ENCODE data around the gene CD9.

CD9 gene

GRCh38 chr12:6234906-6235305 lies 34.7 kb downstream of the CD9 start:
- no peak for DNase-seq (ENCODE audit: low spot score)
- no peak for TF ChIP-seq CTCF (IDR thresholded peaks at IDR 0.05; ENCODE audit: extremely low read depth, missing control alignments)

GRCh38 chr12:6235499-6235898 lies 35.3 kb downstream of the CD9 start:
- no peak for DNase-seq (ENCODE audit: low spot score)
- no peak for TF ChIP-seq CTCF (IDR thresholded peaks at IDR 0.05; ENCODE audit: extremely low read depth, missing control alignments)

- TF ChIP-seq CTCF (IDR thresholded peaks at IDR 0.05; ENCODE audit: extremely low read depth, missing control alignments), result no peak
- no peak for DNase-seq (ENCODE audit: low spot score)
These were observed 35.9 kb downstream of the CD9 start for GRCh38 chr12:6235906-6236640.

- no peak for TF ChIP-seq CTCF (IDR thresholded peaks at IDR 0.05; ENCODE audit: extremely low read depth, missing control alignments)
These were observed 36.4 kb downstream of the CD9 start for GRCh38 chr12:6236641-6236940.

DNA sequence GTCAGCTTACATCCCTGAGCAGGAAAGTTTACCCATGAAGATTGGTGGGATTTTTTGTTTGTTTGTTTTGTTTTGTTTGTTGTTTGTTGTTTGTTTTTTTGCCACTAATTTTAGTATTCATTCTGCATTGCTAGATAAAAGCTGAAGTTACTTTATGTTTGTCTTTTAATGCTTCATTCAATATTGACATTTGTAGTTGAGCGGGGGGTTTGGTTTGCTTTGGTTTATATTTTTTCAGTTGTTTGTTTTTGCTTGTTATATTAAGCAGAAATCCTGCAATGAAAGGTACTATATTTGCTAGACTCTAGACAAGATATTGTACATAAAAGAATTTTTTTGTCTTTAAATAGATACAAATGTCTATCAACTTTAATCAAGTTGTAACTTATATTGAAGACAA lies 37.6 kb downstream of the CD9 start:
- TF ChIP-seq CTCF (IDR thresholded peaks at IDR 0.05; ENCODE audit: extremely low read depth, missing control alignments), result no peak
- DNase-seq (ENCODE audit: low spot score), result no peak

More at GRCh38 chr12:6236641-6236940, 36.4 kb downstream of the CD9 start:
- no peak for DNase-seq (ENCODE audit: low spot score)

DNA sequence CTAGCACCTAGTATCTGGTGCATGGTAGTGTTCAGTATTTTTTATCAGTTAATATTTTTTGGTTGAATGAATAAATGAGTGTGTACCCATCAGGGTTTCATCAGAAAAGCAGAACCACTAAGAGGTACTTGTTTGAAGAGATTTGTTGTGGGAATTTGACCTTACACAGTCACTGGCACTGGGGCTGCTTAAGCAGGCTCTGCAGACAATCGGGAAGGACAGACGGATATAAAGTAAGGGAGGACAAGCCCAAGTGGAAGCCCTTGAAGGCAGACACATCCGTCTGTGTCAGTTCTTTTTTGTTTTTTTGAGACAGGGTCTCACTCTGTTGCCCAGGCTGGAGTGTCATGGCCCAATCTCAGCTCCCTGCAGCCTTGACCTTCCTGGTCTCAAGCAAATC lies 38.7 kb downstream of the CD9 start:
- TF ChIP-seq CTCF (IDR thresholded peaks at IDR 0.05; ENCODE audit: extremely low read depth, missing control alignments), result no peak
- no peak for DNase-seq (ENCODE audit: low spot score)

- DNase-seq (ENCODE audit: low spot score), result no peak
- TF ChIP-seq CTCF (IDR thresholded peaks at IDR 0.05; ENCODE audit: extremely low read depth, missing control alignments), result no peak
These were observed 41.3 kb downstream of the CD9 start for GRCh38 chr12:6241495-6241894.

Data from GM20000 (cell line).